Measurements from ENCODE around the gene UPK1A.

The UPK1A gene

GRCh38 chr19:35621708-35622107 is 44.6 kb upstream of the UPK1A start:
- TF ChIP-seq FOXP2 (optimal IDR thresholded peaks at IDR 0.05; ENCODE audit: borderline replicate concordance, extremely low read depth, extremely low read length, insufficient read depth): no peak

- TF ChIP-seq POLR2AphosphoS5 (IDR thresholded peaks at IDR 0.05; ENCODE audit: low read depth, low read length) (no peak), FOXP2 (optimal IDR thresholded peaks at IDR 0.05; ENCODE audit: borderline replicate concordance, extremely low read depth, extremely low read length, insufficient read depth) (no peak), TAF1 (IDR thresholded peaks at IDR 0.05; ENCODE audit: borderline replicate concordance, insufficient read depth, low read length) (no peak), REST (IDR thresholded peaks at IDR 0.05; ENCODE audit: insufficient read depth in 1 of 2, low read depth in 2 of 2, low read length in 2 of 2) (no peak), SIN3A (IDR thresholded peaks at IDR 0.05; ENCODE audit: borderline replicate concordance, insufficient read depth, low read length) (no peak)
Observed at GRCh38 chr19:35622750-35623149, 43.6 kb upstream of the UPK1A start.

- TF ChIP-seq REST (IDR thresholded peaks at IDR 0.05; ENCODE audit: insufficient read depth in 1 of 2, low read depth in 2 of 2, low read length in 2 of 2) (no peak), POLR2AphosphoS5 (IDR thresholded peaks at IDR 0.05; ENCODE audit: low read depth, low read length) (no peak), FOXP2 (optimal IDR thresholded peaks at IDR 0.05; ENCODE audit: borderline replicate concordance, extremely low read depth, extremely low read length, insufficient read depth) (no peak), TAF1 (IDR thresholded peaks at IDR 0.05; ENCODE audit: borderline replicate concordance, insufficient read depth, low read length) (no peak), SIN3A (IDR thresholded peaks at IDR 0.05; ENCODE audit: borderline replicate concordance, insufficient read depth, low read length) (no peak)
Observed at GRCh38 chr19:35623327-35624010, 42.8 kb upstream of the UPK1A start.

- TF ChIP-seq SIN3A (IDR thresholded peaks at IDR 0.05; ENCODE audit: borderline replicate concordance, insufficient read depth, low read length): no peak
- TF ChIP-seq TAF1 (IDR thresholded peaks at IDR 0.05; ENCODE audit: borderline replicate concordance, insufficient read depth, low read length): no peak
- TF ChIP-seq FOXP2 (optimal IDR thresholded peaks at IDR 0.05; ENCODE audit: borderline replicate concordance, extremely low read depth, extremely low read length, insufficient read depth): no peak
- TF ChIP-seq POLR2AphosphoS5 (IDR thresholded peaks at IDR 0.05; ENCODE audit: low read depth, low read length): no peak
- TF ChIP-seq REST (IDR thresholded peaks at IDR 0.05; ENCODE audit: insufficient read depth in 1 of 2, low read depth in 2 of 2, low read length in 2 of 2): no peak
Observed at GRCh38 chr19:35628264-35628564, 38.1 kb upstream of the UPK1A start.

GRCh38 chr19:35628565-35629331 is 37.6 kb upstream of the UPK1A start, which contains the start of gene RBM42:
TSS of gene RBM42 (plus strand) at chr19:35629036. CDS start at chr19:35629154, 118 bp downstream.
- TF ChIP-seq SIN3A (IDR thresholded peaks at IDR 0.05; ENCODE audit: borderline replicate concordance, insufficient read depth, low read length) (peak; percentile 58; the same call in 1 of the 2 replicates), REST (IDR thresholded peaks at IDR 0.05; ENCODE audit: insufficient read depth in 1 of 2, low read depth in 2 of 2, low read length in 2 of 2) (no peak; a peak in 1 of 4 replicates), TAF1 (IDR thresholded peaks at IDR 0.05; ENCODE audit: borderline replicate concordance, insufficient read depth, low read length) (peak; percentile 54; the same call in 1 of the 2 replicates), POLR2AphosphoS5 (IDR thresholded peaks at IDR 0.05; ENCODE audit: low read depth, low read length) (peak; percentile 66)

Measured in PFSK-1 (cell line).